Hepatocyte (in vitro differentiated cells): Measurements from ENCODE around the gene TMEM151A. TPM values are rescaled to one million over a fixed set of nuclear protein-coding genes. Genes with fewer than 3 reads are reported as not detected.

Experiments used
- DNase-seq: peaks from one replicate; pipeline ENCODE4 v3.0.0-alpha.2; 2016; ENCODE audit warnings: low spot score
- H2AFZ ChIP-seq: fragments of 200-600 bp; sonication (generic); 2 replicates; pipeline ENCODE4 v1.6.0; 2016; ENCODE audit warnings: antibody characterized with exemption, mild to moderate bottlenecking
- H3K27ac ChIP-seq: fragments of 200-600 bp; sonication (generic); 2 replicates; pipeline ENCODE4 v1.5.1; 2016; ENCODE audit warnings: mild to moderate bottlenecking
- H3K27me3 ChIP-seq: fragments of 200-600 bp; sonication (generic); 2 replicates; pipeline ENCODE4 v1.6.1; 2016
- H3K36me3 ChIP-seq: fragments of 200-600 bp; sonication (generic); replicated peaks from 2 replicates; pipeline ENCODE4 v1.5.1; 2016; ENCODE audit warnings: low read depth; ENCODE audit not compliant: insufficient read depth
- H3K4me1 ChIP-seq: fragments of 200-600 bp; sonication (generic); 2 replicates; pipeline ENCODE4 v1.5.1; 2016; ENCODE audit warnings: mild to moderate bottlenecking, moderate library complexity; ENCODE audit not compliant: insufficient read depth
- H3K4me2 ChIP-seq: fragments of 200-600 bp; sonication (generic); 2 replicates; pipeline ENCODE4 v1.6.0; 2016
- H3K4me3 ChIP-seq: fragments of 200-600 bp; sonication (generic); 2 replicates; pipeline ENCODE4 v1.5.1; 2016; ENCODE audit warnings: mild to moderate bottlenecking
- H3K79me2 ChIP-seq: fragments of 200-600 bp; sonication (generic); 2 replicates; pipeline ENCODE4 v1.6.0; 2017; ENCODE audit warnings: mild to moderate bottlenecking
- H3K9me2 ChIP-seq: fragments of 200-600 bp; sonication (generic); replicated peaks from 2 replicates; pipeline ENCODE4 v1.6.0; 2017; ENCODE audit warnings: mild to moderate bottlenecking; ENCODE audit not compliant: insufficient read depth
- H3K9me3 ChIP-seq: fragments of 200-600 bp; sonication (generic); 2 replicates; pipeline ENCODE4 v1.5.1; 2016; ENCODE audit warnings: low read depth, mild to moderate bottlenecking
- H4K20me1 ChIP-seq: fragments of 200-600 bp; sonication (generic); 2 replicates; pipeline ENCODE4 v1.6.0; 2016; ENCODE audit warnings: mild to moderate bottlenecking; ENCODE audit not compliant: insufficient read depth, poor library complexity, severe bottlenecking
- CTCF ChIP-seq: fragments of 200-600 bp; sonication (generic); IDR thresholded peaks from 2 replicates; pipeline ENCODE4 v1.5.1; 2016; ENCODE audit warnings: antibody characterized with exemption, mild to moderate bottlenecking; ENCODE audit not compliant: poor library complexity
- EZH2 ChIP-seq: fragments of 200-600 bp; sonication (generic); IDR thresholded peaks from 2 replicates; pipeline ENCODE4 v1.6.1; 2016; ENCODE audit warnings: antibody characterized with exemption, mild to moderate bottlenecking, borderline replicate concordance
- EZH2phosphoT487 ChIP-seq: fragments of 200-600 bp; sonication (generic); IDR thresholded peaks from one replicate; pipeline ENCODE4 v1.6.1; 2018; ENCODE audit warnings: antibody characterized with exemption, mild to moderate bottlenecking, low read depth, moderate library complexity; ENCODE audit not compliant: unreplicated experiment, severe bottlenecking
- WGBS: methylation state at CpG from one replicate; pipeline ENCODE4 v1.1.6; 2016; ENCODE audit warnings: low lambda C conversion rate; ENCODE audit errors: missing lambda C conversion rate; 5-methylcytosine and 5-hydroxymethylcytosine counted together
- polyA plus RNA-seq: library from polyadenylated mRNA; unstranded; fragments of >200 nt; fragmentation: Nextera tagmentation; extraction: Ambion mirVana; gene quantifications from 2 replicates; pipeline ENCODE4 v1.2.1, GENCODE V29; 2016
- total RNA-seq: library from RNA; depleted of rRNA; stranded (reverse); fragments of >200 nt; gene quantifications from 2 replicates; pipeline ENCODE4 v1.2.3, GENCODE V29; 2014

The TMEM151A gene
- total and polyA plus RNA-seq, 2 experiments from 2014 or later, result 21.4 to 36.4 TPM

DNA sequence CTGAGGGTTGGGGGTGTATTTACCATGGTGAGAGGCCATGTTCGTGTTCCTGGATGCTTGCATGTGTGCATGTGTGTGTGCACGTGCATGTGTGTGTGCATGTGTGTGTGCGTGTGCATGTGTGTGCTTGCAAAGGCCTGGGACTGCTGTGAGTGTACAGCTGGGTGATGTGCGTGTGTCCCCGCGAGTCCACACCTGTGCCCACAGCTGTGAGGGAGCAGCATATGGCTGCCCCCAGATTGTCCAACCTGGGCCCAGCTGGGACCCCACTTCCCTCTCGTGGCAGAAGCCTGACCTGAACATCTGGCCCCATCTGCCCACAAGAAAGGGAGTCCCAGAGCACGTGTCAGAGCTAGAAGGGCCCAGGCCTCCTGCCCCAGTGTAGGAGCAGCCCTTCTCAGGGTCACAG lies 33.6 kb downstream of the TMEM151A start:
- peak overlapping the region; percentile 94 for H3K27ac ChIP-seq

GRCh38 chr11:66326261-66327111 lies 34.8 kb downstream of the TMEM151A start:
- Histone ChIP-seq H4K20me1 (no peaks in the 10 kb centered on the region), H3K4me1 (peaks cover 46% of the 10 kb centered on the region), H3K79me2 (no peaks in the 10 kb centered on the region), H3K9me2 (no peaks in the 10 kb centered on the region), H3K27me3 (no peaks in the 10 kb centered on the region), H3K36me3 (no peaks in the 10 kb centered on the region), H3K9me3 (no peaks in the 10 kb centered on the region), H3K27ac (peak overlapping the region; percentile 94), H3K4me2 (peak overlapping the region; percentile 53), H2AFZ (no peak overlapping the region), H3K4me3 (no peak overlapping the region)
- WGBS, result 38% methylated on average over 14 of the region's 21 CpGs
- DNase-seq, result peak; percentile 56
- TF ChIP-seq CTCF (no peak), EZH2 (no peak), EZH2phosphoT487 (no peak)

More for the DNA sequence above, 33.6 kb downstream of the TMEM151A start:
- Histone ChIP-seq H3K36me3 (no peaks in the 10 kb centered on the region), H2AFZ (no peak overlapping the region), H4K20me1 (no peaks in the 10 kb centered on the region), H3K4me3 (no peak overlapping the region), H3K4me2 (no peak overlapping the region), H3K9me2 (no peaks in the 10 kb centered on the region), H3K4me1 (peaks cover 46% of the 10 kb centered on the region), H3K79me2 (no peaks in the 10 kb centered on the region), H3K9me3 (no peaks in the 10 kb centered on the region), H3K27me3 (no peaks in the 10 kb centered on the region)
- no peak for DNase-seq
- WGBS, result 85% methylated on average over 8 of the region's 8 CpGs
- TF ChIP-seq CTCF (no peak), EZH2 (no peak), EZH2phosphoT487 (no peak)

DNA sequence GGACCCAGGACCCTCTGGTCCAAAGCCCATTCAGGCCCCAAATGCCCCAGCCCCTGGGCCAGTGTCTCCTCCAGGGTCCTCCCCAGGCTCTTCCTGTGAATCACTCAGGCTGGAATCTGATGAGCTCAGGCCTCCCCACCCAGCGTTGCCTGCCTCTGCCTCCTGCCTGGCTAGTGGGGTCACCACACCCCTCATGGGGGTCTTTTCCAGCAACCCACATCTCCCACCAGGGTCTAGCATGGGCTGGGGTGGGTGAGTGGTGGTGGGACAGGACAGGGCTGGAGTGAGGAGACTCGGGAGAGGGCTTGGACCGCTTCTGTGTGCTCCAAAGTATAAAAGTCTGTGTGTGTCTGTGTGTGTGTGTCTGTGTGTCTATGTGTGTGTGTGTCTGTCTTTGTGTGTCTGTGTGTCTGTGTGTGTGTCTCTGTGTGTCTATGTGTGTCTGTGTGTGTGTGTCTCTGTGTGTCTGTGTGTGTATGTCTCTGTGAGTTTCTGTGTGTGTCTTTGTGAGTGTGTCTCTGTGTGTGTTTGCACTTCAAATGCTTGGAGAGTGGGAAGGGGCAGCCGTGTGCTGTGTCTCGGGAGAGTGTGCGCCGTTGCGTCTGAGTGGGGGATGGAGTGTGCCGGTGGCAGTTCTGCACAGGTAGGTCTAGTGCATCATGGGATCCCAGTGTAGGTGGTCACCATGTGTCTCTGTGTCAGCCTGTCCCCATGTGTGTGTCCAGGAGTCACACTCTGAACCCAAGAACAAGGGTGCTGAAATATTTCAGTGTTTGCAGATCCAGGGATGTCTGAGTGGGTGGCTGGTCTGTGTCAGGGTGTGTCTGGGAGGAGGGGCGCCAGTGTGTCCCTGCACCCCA lies 35.7 kb downstream of the TMEM151A start:
- Histone ChIP-seq H3K9me2 (no peaks in the 10 kb centered on the region), H3K4me1 (peaks cover 46% of the 10 kb centered on the region), H4K20me1 (no peaks in the 10 kb centered on the region), H3K4me2 (peak overlapping the region; percentile 53), H3K9me3 (no peaks in the 10 kb centered on the region), H3K27me3 (no peaks in the 10 kb centered on the region), H2AFZ (no peak overlapping the region), H3K27ac (peak overlapping the region; percentile 94), H3K79me2 (no peaks in the 10 kb centered on the region), H3K36me3 (no peaks in the 10 kb centered on the region), H3K4me3 (no peak overlapping the region)
- DNase-seq, result peak; percentile 56
- 81% methylated on average over 10 of the region's 10 CpGs for WGBS
- TF ChIP-seq EZH2 (no peak), EZH2phosphoT487 (no peak), CTCF (no peak)
